GM10266 (cell line): ENCODE results near the gene SDF2L1.
A peak's percentile ranks its signal among the peaks of the same experiment; 100 is the strongest.
"Not testable (repeated sequence)": the region's sequence is repeated elsewhere in the genome, so short reads cannot be mapped to it uniquely, and the experiment has no call there.

Experiments used
- DNase-seq: peaks from one replicate; pipeline ENCODE4 v3.0.0; 2012; ENCODE audit errors: extremely low spot score
- CTCF ChIP-seq: IDR thresholded peaks from 2 replicates; pipeline ENCODE4 v1.5.1; 2012; ENCODE audit warnings: mild to moderate bottlenecking, low read depth; ENCODE audit not compliant: control insufficient read depth, insufficient read depth; ENCODE audit errors: missing control alignments

SDF2L1 gene

DNA sequence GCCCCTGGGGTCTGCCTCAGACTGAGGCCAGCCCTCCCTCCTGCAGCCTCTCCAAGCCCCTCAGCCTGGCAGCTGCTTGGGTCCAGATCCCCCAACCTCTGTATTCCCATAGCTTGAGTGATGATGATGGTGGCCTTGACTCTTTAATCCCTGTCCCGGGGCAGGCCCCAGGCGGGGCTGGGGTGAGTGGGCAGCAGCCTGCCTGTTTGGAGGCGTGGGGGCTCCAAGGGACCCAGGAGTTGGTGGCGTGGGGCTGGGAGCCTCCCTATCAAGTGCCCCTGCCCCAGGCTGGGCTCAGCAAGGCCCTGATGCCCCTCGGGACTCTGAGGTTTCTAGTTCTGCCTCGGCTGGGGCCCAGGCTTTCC lies 46.2 kb downstream of the SDF2L1 start:
- no peak for TF ChIP-seq CTCF
- DNase-seq: no peak

DNA sequence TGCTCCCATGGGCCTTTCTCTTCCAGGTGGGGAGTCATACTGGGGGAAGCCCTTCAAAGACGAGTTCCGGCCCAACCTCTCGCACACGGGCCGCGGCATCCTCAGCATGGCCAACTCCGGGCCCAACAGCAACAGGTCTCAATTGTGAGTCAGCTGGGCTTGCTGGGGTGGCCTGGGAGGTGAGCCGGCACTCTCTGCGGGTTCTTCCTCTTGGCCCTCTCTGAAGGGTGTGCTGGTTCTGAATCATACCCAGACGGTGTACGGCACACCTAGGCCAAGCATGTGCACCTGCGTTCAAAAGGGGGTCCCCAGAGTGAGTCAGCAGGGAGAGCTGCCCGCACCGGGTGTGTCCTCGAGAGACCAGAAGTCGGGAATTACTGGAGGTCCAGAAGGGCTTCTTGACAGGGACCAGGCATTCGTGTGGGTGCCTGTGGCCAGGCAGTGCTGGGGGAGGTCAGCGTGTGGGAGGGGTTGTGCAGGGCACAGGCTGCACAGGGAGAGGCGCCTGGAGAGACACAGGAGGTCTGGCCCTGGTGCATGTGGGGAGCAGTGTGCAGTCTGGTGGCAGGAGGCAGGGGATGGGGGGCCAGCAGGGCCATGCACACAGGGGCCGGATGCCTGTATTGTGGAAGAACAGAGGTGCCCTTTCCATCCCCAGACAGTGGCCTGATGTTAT lies 46.7 kb downstream of the SDF2L1 start:
- no peak for TF ChIP-seq CTCF
- no peak for DNase-seq

GRCh38 chr22:21690401-21690801 lies 48.3 kb downstream of the SDF2L1 start:
- peak; percentile 77 for DNase-seq
- no peak for TF ChIP-seq CTCF

DNA sequence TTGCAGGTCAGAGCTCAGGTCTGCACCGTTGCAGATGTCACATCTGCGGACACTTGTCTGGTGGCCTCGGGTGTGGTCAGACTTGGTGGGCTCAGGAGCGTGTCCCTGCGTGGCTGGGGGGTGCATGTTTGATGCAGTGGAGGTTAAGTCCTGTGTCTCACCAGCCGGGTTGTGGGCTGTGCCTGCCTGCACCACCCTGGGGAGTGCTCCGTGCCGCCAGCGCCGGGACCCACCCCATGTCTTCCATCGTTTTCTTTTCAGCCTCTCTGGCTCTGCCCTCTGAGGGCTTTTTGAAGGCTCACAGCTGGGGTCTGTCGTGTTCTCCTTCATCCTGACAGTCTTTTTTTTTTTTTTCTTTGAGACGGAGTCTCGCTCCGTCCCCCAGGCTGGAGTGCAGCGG lies 49.7 kb downstream of the SDF2L1 start:
- no peak for DNase-seq
- no peak for TF ChIP-seq CTCF

- not testable (repeated sequence) for DNase-seq
These were observed 50.8 kb downstream of the SDF2L1 start for GRCh38 chr22:21692856-21693255.

- no peak for DNase-seq
- no peak for TF ChIP-seq CTCF
These were observed 51.4 kb downstream of the SDF2L1 start for GRCh38 chr22:21693333-21693998.
